HepG2 (cell line): ENCODE data around the gene CCDC120. TPM values are rescaled to one million over a fixed set of nuclear protein-coding genes. Genes with fewer than 3 reads are reported as not detected.

ENCODE experiments used
- CREM ChIP-seq, 2 experiments: sonication (generic) in 1 of 2; formaldehyde crosslinking in 1 of 2; IDR thresholded peaks; 2 replicates each; pipeline versions ENCODE4 v1.4.0 to v1.6.1; 2016 to 2020; ENCODE audit warnings: antibody characterized with exemption in 1 of 2, mild to moderate bottlenecking in 1 of 2, missing genetic modification reagents in 1 of 2
- NAIF1 ChIP-seq: sonication (generic); formaldehyde crosslinking; IDR thresholded peaks from 2 replicates; pipeline ENCODE4 v1.5.0; 2020; ENCODE audit warnings: mild to moderate bottlenecking, missing genetic modification reagents, borderline replicate concordance
- SIX4 ChIP-seq: sonication (generic); formaldehyde crosslinking; IDR thresholded peaks from 2 replicates; pipeline ENCODE4 v1.4.0; 2020; ENCODE audit warnings: missing genetic modification reagents
- SMAD1 ChIP-seq: sonication (generic); formaldehyde crosslinking; IDR thresholded peaks from 2 replicates; pipeline ENCODE4 v1.4.0; 2020; ENCODE audit warnings: missing genetic modification reagents, low read depth, mild to moderate bottlenecking, borderline replicate concordance
- SUZ12 ChIP-seq: fragments of 150-350 bp; IDR thresholded peaks from 2 replicates; pipeline ENCODE4 v1.6.1; 2014; ENCODE audit warnings: low read depth, low read length
- TBX2 ChIP-seq: sonication (generic); formaldehyde crosslinking; IDR thresholded peaks from 2 replicates; pipeline ENCODE4 v1.5.0; 2020; ENCODE audit warnings: missing genetic modification reagents, mild to moderate bottlenecking, borderline replicate concordance
- TFAP4 ChIP-seq: sonication (generic); IDR thresholded peaks from 2 replicates; pipeline ENCODE4 v1.6.1; 2016; ENCODE audit warnings: low read depth, borderline replicate concordance
- ZC3H13 ChIP-seq: sonication (generic); formaldehyde crosslinking; IDR thresholded peaks from 2 replicates; pipeline ENCODE4 v1.8.1; 2023; ENCODE audit warnings: mild to moderate bottlenecking, missing genetic modification reagents, moderate library complexity
- ZFP91 ChIP-seq: sonication (generic); formaldehyde crosslinking; IDR thresholded peaks from 2 replicates; pipeline ENCODE4 v1.9.0; 2022; ENCODE audit warnings: missing genetic modification reagents, mild to moderate bottlenecking, borderline replicate concordance
- ZNF260 ChIP-seq: sonication (generic); formaldehyde crosslinking; IDR thresholded peaks from 2 replicates; pipeline ENCODE4 v1.4.0; 2020; ENCODE audit warnings: missing genetic modification reagents, low read depth, mild to moderate bottlenecking, borderline replicate concordance
- ZNF800 ChIP-seq: sonication (generic); formaldehyde crosslinking; IDR thresholded peaks from 2 replicates; pipeline ENCODE4 v1.4.0; 2020; ENCODE audit warnings: missing genetic modification reagents
- ZNF891 ChIP-seq: sonication (generic); formaldehyde crosslinking; IDR thresholded peaks from 2 replicates; pipeline ENCODE4 v1.5.0; 2020; ENCODE audit warnings: mild to moderate bottlenecking, missing genetic modification reagents
- ZSCAN29 ChIP-seq: sonication (generic); formaldehyde crosslinking; conservative IDR thresholded peaks from 2 replicates; pipeline ENCODE4 v1.4.0; 2020; ENCODE audit warnings: mild to moderate bottlenecking, missing genetic modification reagents
- polyA plus RNA-seq, 8 experiments: library from polyadenylated mRNA; depleted of rRNA in 3 of 8; stranded (reverse) in 7 of 8; unstranded in 1 of 8; fragments of >200 nt; fragmentation: Illumina TruSeq in 4 of 8; extraction: Trizol in 4 of 8; gene quantifications; 2 replicates each; pipeline versions ENCODE4 v1.2.1 to v1.2.3, GENCODE V29; 2011 to 2016; ENCODE audit warnings: low read depth in 4 of 8, missing spikeins in 1 of 8, mixed read lengths in 1 of 8; ENCODE audit not compliant: insufficient read depth in 1 of 8
- total RNA-seq, 5 experiments: library from RNA; depleted of rRNA; stranded (reverse); fragments of >200 nt; fragmentation: Illumina TruSeq; extraction: Trizol; gene quantifications; 2 replicates each; pipeline ENCODE4 v1.2.3, GENCODE V29; 2016; ENCODE audit warnings: low read depth in 1 of 5
- TF ChIP-seq, protein P1 (sequence below): sonication (generic); formaldehyde crosslinking; IDR thresholded peaks from 2 replicates; pipeline ENCODE4 v1.5.0; 2020; ENCODE audit warnings: mild to moderate bottlenecking, missing genetic modification reagents
- TF ChIP-seq, protein P2 (sequence below): sonication (generic); formaldehyde crosslinking; IDR thresholded peaks from 2 replicates; pipeline ENCODE4 v1.4.0; 2020; ENCODE audit warnings: missing genetic modification reagents

The CCDC120 gene
- total and polyA plus RNA-seq, 2 of the 13 experiments (the other 11 are each of a cell fraction or from before 2014, with no cell fraction given), result 0.89 to 3.2 TPM

GRCh38 chrX:49079489-49080428 lies 21.0 kb downstream of the CCDC120 start, which contains the start of gene WDR45 (continued):
- TF ChIP-seq, protein P1, sequence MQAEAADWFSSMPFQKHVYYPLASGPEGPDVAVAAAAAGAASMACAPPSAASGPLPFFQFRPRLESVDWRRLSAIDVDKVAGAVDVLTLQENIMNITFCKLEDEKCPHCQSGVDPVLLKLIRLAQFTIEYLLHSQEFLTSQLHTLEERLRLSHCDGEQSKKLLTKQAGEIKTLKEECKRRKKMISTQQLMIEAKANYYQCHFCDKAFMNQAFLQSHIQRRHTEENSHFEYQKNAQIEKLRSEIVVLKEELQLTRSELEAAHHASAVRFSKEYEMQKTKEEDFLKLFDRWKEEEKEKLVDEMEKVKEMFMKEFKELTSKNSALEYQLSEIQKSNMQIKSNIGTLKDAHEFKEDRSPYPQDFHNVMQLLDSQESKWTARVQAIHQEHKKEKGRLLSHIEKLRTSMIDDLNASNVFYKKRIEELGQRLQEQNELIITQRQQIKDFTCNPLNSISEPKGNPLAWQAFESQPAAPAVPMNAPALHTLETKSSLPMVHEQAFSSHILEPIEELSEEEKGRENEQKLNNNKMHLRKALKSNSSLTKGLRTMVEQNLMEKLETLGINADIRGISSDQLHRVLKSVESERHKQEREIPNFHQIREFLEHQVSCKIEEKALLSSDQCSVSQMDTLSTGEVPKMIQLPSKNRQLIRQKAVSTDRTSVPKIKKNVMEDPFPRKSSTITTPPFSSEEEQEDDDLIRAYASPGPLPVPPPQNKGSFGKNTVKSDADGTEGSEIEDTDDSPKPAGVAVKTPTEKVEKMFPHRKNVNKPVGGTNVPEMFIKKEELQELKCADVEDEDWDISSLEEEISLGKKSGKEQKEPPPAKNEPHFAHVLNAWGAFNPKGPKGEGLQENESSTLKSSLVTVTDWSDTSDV (CRISPR knock-in tag), result no peak
- TF ChIP-seq ZSCAN29 (no peak), ZC3H13 (no peak), SIX4 (no peak), TBX2 (CRISPR knock-in tag) (peak; percentile 45; the same call in 1 of the 2 replicates), CREM (IDR thresholded peaks at IDR 0.05) (peak; percentile 39; the same call in 1 of the 2 replicates), CREM (CRISPR knock-in tag; IDR thresholded peaks at IDR 0.05) (no peak), ZFP91 (CRISPR knock-in tag) (peak; percentile 35; the same call in 1 of the 2 replicates), ZNF260 (CRISPR knock-in tag) (no peak), TFAP4 (peak; percentile 94; the same call in 1 of the 2 replicates), NAIF1 (CRISPR knock-in tag) (no peak), SMAD1 (no peak), SUZ12 (no peak), ZNF891 (peak; percentile 61; the same call in 1 of the 2 replicates), ZNF800 (CRISPR knock-in tag) (no peak)
- TF ChIP-seq, protein P2, sequence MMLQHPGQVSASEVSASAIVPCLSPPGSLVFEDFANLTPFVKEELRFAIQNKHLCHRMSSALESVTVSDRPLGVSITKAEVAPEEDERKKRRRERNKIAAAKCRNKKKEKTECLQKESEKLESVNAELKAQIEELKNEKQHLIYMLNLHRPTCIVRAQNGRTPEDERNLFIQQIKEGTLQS (CRISPR knock-in tag), result peak; percentile 92
